ENCODE results near the gene GPRC5B. TPM values are rescaled to one million over a fixed set of nuclear protein-coding genes. Genes with fewer than 3 reads are reported as not detected.

GPRC5B gene
- total and polyA plus RNA-seq, 2 donors (not counting 3 experiments of a cell fraction or from before 2014, with no cell fraction given) = 42.3 TPM

DNA sequence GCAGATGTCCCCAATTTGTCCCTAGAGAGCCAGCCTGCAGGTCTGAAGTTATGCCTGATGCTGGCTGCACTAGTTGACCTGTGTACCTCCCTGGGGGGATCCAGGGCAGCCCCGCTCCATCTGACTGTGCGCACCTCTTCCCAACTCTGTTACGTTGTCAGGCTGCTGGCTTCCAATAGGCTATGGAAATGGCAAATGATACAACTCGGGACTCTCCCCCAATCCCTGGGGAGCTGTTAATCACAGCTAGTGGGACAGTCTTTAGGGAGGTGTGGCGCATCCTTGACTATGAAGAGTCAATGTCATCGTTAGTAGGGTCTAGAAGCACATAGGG lies 30.1 kb downstream of the GPRC5B start:
- FAIRE-seq = no peak

More for the DNA sequence above, 30.1 kb downstream of the GPRC5B start:
- Histone ChIP-seq H3K4me3 (replicated peaks in 1 of 3; ENCODE audit: insufficient read depth in 1 of 3, low read depth in 1 of 3, low read length in 3 of 3) (no peak overlapping the region), H3K79me2 (ENCODE audit: control insufficient read depth, insufficient read depth, low read length) (no peaks in the 10 kb centered on the region), H3K36me3 (ENCODE audit: control insufficient read depth in 2 of 2, extremely low read depth in 1 of 2, insufficient read depth in 2 of 2, low read length in 2 of 2) (no peaks in the 10 kb centered on the region), H3K9me3 (replicated peaks; ENCODE audit: control insufficient read depth, insufficient read depth, low read length) (no peaks in the 10 kb centered on the region), H4K20me1 (replicated peaks; ENCODE audit: control insufficient read depth, extremely low read depth, insufficient read depth, low read length) (no peaks in the 10 kb centered on the region), H3K4me2 (ENCODE audit: insufficient read depth, low read length) (no peak overlapping the region), H2AFZ (ENCODE audit: low read depth, low read length) (no peak overlapping the region), H3K9me1 (replicated peaks; ENCODE audit: control insufficient read depth, extremely low read depth, insufficient read depth, low read length) (no peaks in the 10 kb centered on the region), H3K4me1 (ENCODE audit: control insufficient read depth, extremely low read depth, insufficient read depth, low read length) (peaks cover 8% of the 10 kb centered on the region), H3K27me3 (ENCODE audit: control insufficient read depth in 2 of 2, insufficient read depth in 2 of 2, low read length in 2 of 2) (no peaks in the 10 kb centered on the region), H3K27ac (ENCODE audit: insufficient read depth, low read depth, low read length) (no peak overlapping the region), H3K9ac (replicated peaks; ENCODE audit: extremely low read depth, insufficient read depth, low read length) (no peak overlapping the region)
- ChIA-PET CTCF (interaction anchor here (0.8 to 1.9 kb wide), 2 partner anchors 253 to 271 kb away, joined by 3 to 4 read pairs; no protein-coding TSS in a partner anchor), POLR2A (no interaction called here)
- DNase-seq (ENCODE audit: low read depth, low spot score) = no peak
- TF ChIP-seq FOS (IDR thresholded peaks at IDR 0.05; ENCODE audit: borderline replicate concordance, insufficient read depth, low read length) (no peak), POLR2AphosphoS5 (IDR thresholded peaks at IDR 0.05; ENCODE audit: insufficient read depth, low read depth, low read length) (no peak), JUN (IDR thresholded peaks at IDR 0.05; ENCODE audit: borderline replicate concordance, insufficient read depth, insufficient read length, low read depth) (no peak), EZH2 (IDR thresholded peaks at IDR 0.05; ENCODE audit: borderline replicate concordance, low read depth, low read length, severe bottlenecking) (no peak), GATA2 (IDR thresholded peaks at IDR 0.05; ENCODE audit: insufficient read depth, insufficient read length, low read depth, low read length) (no peak), POLR2A (IDR thresholded peaks at IDR 0.05; ENCODE audit: low read depth, low read length) (no peak), MYC (IDR thresholded peaks at IDR 0.05; ENCODE audit: low read depth, low read length) (no peak)
- TF ChIP-seq, protein P1, sequence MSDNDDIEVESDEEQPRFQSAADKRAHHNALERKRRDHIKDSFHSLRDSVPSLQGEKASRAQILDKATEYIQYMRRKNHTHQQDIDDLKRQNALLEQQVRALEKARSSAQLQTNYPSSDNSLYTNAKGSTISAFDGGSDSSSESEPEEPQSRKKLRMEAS (IDR thresholded peaks at IDR 0.05; ENCODE audit: insufficient read depth, insufficient read length) = no peak
- TF ChIP-seq, protein P2, sequence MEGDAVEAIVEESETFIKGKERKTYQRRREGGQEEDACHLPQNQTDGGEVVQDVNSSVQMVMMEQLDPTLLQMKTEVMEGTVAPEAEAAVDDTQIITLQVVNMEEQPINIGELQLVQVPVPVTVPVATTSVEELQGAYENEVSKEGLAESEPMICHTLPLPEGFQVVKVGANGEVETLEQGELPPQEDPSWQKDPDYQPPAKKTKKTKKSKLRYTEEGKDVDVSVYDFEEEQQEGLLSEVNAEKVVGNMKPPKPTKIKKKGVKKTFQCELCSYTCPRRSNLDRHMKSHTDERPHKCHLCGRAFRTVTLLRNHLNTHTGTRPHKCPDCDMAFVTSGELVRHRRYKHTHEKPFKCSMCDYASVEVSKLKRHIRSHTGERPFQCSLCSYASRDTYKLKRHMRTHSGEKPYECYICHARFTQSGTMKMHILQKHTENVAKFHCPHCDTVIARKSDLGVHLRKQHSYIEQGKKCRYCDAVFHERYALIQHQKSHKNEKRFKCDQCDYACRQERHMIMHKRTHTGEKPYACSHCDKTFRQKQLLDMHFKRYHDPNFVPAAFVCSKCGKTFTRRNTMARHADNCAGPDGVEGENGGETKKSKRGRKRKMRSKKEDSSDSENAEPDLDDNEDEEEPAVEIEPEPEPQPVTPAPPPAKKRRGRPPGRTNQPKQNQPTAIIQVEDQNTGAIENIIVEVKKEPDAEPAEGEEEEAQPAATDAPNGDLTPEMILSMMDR (IDR thresholded peaks at IDR 0.05; ENCODE audit: extremely low read depth in 1 of 2, insufficient read depth in 1 of 2, low read depth in 1 of 2, low read length in 2 of 2) = no peak
- dilution Hi-C loops (cut with MboI; ENCODE audit: extremely low pct_ligation_motif_present, low sequenced_read_pairs) (no loop called here), intact Hi-C loops (cut with micrococcal nuclease) (no loop called here)
- no TSS peak for BruUV-seq (replicated peaks)

Data from endothelial cell of umbilical vein (primary cell).